ENCODE measurements around the gene CLDND2.

The CLDND2 gene

DNA sequence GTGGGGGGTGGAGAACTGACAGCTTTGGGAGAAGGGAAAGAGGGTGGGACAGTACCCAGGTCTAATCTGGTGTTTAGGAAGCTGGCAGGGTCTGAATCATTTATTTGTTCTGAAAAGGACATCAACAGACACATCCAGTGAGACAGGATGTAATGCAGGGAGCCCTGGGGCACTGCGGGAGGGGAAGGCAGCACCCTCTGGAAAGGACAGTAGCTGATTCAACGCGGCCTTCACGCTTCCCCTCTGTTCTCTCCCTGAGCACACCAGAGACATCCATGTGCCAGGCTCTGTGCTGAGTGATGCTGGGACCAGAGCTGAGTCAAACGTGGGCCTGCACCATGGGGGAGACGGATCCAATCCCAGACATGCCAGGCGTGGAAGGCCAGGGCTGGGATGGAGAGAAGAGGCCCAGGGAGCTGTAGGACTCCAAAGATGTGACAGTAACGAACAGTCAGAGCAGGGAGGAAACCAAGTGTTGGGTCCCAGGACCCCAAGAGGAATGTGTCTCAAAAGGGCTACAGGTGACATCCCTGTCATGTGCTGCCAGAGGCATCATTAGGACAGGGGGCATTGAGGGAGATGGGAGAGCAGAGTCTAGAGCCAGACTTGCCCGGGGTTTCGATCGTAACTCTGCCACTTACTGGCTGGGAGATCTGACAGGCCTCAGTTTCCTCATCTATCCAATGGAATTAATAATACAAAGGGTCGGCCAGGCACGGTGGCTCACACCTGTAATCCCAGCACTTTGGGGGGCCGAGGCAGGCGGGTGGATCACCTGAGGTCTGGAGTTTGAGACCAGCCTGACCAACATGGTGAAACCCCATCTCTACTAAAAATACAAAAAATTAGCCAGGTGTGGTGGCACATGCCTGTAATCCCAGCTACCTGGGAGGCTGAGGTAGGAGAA is 4.3 kb downstream of the CLDND2 start:
- intact Hi-C loops (cut with DNase I; ENCODE audit: low total_unique reads), result loop anchor here (10.0 kb wide), 1 partner anchor 320 kb away; no protein-coding TSS in a partner anchor

DNA sequence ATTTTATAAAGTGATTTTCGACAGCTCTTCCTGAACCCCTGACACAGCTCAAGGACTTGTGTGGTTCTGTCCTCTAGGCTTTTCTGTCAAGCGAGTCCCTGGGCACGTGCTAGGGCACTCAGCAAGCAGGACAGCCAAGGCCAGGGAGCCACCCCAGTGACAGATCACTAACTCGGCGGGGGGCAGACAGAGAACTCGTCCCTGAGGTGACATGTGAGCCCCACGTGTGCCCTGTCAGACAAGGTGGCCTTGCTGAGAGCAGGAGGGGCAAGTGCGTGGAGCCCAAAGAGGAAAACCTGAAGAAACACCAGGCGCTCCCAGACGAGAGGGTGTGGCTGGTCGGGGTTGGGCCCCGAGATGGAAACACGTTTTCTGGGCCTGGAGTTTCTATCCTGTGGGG is 7.6 kb downstream of the CLDND2 start:
- DNase-seq, result no peak
- no peak overlapping the region for H3K27ac ChIP-seq
- no peaks in the 10 kb centered on the region for H3K27me3 ChIP-seq
- H3K4me3 ChIP-seq, result no peak overlapping the region
- intact Hi-C loops (cut with DNase I; ENCODE audit: low total_unique reads), result loop anchor here (10.0 kb wide), 1 partner anchor 324 kb away; no protein-coding TSS in a partner anchor
- H3K9me3 ChIP-seq, result no peaks in the 10 kb centered on the region
- no peaks in the 10 kb centered on the region for H3K36me3 ChIP-seq
- peaks cover 0 to 27% (median 18%) of the 10 kb centered on the region in 4 donors for H3K4me1 ChIP-seq
- TF ChIP-seq, protein P1, sequence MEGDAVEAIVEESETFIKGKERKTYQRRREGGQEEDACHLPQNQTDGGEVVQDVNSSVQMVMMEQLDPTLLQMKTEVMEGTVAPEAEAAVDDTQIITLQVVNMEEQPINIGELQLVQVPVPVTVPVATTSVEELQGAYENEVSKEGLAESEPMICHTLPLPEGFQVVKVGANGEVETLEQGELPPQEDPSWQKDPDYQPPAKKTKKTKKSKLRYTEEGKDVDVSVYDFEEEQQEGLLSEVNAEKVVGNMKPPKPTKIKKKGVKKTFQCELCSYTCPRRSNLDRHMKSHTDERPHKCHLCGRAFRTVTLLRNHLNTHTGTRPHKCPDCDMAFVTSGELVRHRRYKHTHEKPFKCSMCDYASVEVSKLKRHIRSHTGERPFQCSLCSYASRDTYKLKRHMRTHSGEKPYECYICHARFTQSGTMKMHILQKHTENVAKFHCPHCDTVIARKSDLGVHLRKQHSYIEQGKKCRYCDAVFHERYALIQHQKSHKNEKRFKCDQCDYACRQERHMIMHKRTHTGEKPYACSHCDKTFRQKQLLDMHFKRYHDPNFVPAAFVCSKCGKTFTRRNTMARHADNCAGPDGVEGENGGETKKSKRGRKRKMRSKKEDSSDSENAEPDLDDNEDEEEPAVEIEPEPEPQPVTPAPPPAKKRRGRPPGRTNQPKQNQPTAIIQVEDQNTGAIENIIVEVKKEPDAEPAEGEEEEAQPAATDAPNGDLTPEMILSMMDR (IDR thresholded peaks at IDR 0.05), result no peak

More for the DNA sequence above, 4.3 kb downstream of the CLDND2 start:
- no peak for DNase-seq
- peak overlapping the region in 1 of 2 donors; percentile 97 for H3K27ac ChIP-seq
- TF ChIP-seq, protein P1 (IDR thresholded peaks at IDR 0.05), result no peak
- no peak overlapping the region for H3K4me3 ChIP-seq
- peaks cover 0 to 34% (median 25%) of the 10 kb centered on the region in 4 donors for H3K4me1 ChIP-seq
- no peaks in the 10 kb centered on the region for H3K36me3 ChIP-seq
- no peaks in the 10 kb centered on the region for H3K27me3 ChIP-seq
- H3K9me3 ChIP-seq, result no peaks in the 10 kb centered on the region

DNA sequence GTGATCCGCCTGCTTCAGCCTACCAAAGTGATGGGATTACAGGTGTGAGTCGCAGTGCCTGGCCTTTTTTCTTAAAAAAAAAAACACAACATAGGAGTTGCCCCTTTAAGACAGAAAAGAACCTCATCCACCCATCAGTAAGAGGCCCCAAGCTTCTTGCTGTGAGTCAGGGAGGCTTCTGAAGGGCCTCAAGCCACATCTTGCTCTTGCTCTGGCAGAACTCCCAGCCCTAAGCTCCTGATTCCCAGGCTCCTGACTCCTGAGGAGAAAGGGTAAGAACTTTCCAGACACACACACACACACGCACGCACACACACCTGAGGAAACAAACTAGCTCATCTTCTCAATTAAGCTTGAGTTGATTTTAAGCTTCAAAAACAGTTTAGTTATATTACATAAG is 9.5 kb downstream of the CLDND2 start:
- TF ChIP-seq, protein P1 (IDR thresholded peaks at IDR 0.05), result no peak
- H3K36me3 ChIP-seq, result no peaks in the 10 kb centered on the region
- no peak for DNase-seq
- no peak overlapping the region for H3K27ac ChIP-seq
- H3K27me3 ChIP-seq, result no peaks in the 10 kb centered on the region
- intact Hi-C loops (cut with DNase I; ENCODE audit: low total_unique reads), result no loop called here
- H3K9me3 ChIP-seq, result no peaks in the 10 kb centered on the region
- peaks cover 0 to 11% (median 7%) of the 10 kb centered on the region in 4 donors for H3K4me1 ChIP-seq
- no peak overlapping the region for H3K4me3 ChIP-seq

DNA sequence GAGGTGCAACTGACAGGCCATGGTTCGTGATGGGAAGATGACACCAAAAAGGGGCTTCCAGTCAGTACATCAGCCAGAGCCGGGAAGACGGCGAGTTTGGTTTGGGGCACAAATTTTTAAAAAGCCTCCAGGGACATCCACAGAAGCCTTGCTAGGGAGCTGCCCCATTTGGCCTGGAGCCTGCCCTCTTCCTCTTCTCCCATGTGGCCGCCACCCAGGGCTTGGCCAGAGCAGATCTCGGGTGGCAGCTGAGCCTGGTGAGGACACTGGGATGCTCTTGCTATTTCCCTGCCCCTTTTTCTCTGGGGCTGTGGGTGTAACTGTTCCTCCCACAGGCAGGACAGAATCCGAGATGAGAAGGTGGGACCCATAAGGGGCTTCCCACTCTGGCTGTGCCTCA is 10.9 kb downstream of the CLDND2 start:
- Histone ChIP-seq H3K9me3 (no peaks in the 10 kb centered on the region), H3K36me3 (peaks cover 0 to 1% (median 0%) of the 10 kb centered on the region in 3 donors), H3K27ac (no peak overlapping the region), H3K4me3 (no peak overlapping the region), H3K4me1 (peaks cover 0 to 8% (median 3%) of the 10 kb centered on the region in 4 donors), H3K27me3 (no peaks in the 10 kb centered on the region)
- TF ChIP-seq, protein P1 (IDR thresholded peaks at IDR 0.05), result no peak
- no peak for DNase-seq
- intact Hi-C loops (cut with DNase I; ENCODE audit: low total_unique reads), result no loop called here

DNA sequence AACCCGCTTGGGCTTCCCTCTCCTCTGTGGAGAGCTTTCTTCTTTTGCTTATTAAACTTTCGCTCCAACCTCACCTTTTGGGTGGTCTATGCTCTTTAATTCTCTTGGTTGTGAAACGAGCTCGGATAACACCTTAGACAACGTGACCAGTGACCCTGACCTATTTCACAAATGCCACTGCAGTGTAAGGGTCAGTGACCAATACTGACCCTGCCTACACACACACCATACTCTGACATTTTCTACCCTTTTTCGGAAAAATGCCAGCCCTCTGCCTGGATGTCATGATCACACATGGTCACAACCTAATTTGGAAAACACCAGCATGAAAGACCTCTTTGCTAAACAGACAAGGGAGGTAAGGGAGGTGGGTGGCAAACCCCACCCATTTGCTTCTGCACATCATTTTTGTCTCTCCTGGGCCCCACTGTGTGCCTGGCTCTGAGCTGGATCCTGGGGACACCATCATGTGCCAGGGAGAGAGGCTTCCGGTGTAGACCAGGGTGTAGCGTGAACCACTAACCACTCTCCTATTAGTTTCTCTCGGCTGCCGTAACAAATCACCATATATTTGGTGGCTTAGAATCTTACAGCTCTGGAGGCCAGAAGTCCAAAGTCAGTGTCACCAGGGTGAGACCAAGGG is 12.5 kb downstream of the CLDND2 start:
- no peak for DNase-seq
- H3K27ac ChIP-seq, result no peak overlapping the region
- H3K36me3 ChIP-seq, result peaks cover 0 to 18% (median 9%) of the 10 kb centered on the region in 3 donors
- intact Hi-C loops (cut with DNase I; ENCODE audit: low total_unique reads), result no loop called here
- TF ChIP-seq, protein P1 (IDR thresholded peaks at IDR 0.05), result no peak
- H3K27me3 ChIP-seq, result no peaks in the 10 kb centered on the region
- no peak overlapping the region for H3K4me3 ChIP-seq
- H3K4me1 ChIP-seq, result no peaks in the 10 kb centered on the region
- no peaks in the 10 kb centered on the region for H3K9me3 ChIP-seq
